ENCODE data around the gene FBXL15.

GRCh38 chr10:102470579-102471546 lies 50.2 kb downstream of the FBXL15 start:
- no peak for TF ChIP-seq USF1 (CRISPR knock-in tag; IDR thresholded peaks at IDR 0.05)
- TF ChIP-seq NRF1 (conservative IDR thresholded peaks at IDR 0.05 in 1 of 2, IDR thresholded peaks at IDR 0.05 in 1 of 2): no peak
